LNCAP (cell line): Measurements from ENCODE around the gene SCIN.

Experiments
- TF ChIP-seq, protein P1 (sequence below): fragments of 450-650 bp; IDR thresholded peaks from 2 replicates; pipeline ENCODE4 v1.5.1; 2017; ENCODE audit warnings: mild to moderate bottlenecking

The SCIN gene

DNA sequence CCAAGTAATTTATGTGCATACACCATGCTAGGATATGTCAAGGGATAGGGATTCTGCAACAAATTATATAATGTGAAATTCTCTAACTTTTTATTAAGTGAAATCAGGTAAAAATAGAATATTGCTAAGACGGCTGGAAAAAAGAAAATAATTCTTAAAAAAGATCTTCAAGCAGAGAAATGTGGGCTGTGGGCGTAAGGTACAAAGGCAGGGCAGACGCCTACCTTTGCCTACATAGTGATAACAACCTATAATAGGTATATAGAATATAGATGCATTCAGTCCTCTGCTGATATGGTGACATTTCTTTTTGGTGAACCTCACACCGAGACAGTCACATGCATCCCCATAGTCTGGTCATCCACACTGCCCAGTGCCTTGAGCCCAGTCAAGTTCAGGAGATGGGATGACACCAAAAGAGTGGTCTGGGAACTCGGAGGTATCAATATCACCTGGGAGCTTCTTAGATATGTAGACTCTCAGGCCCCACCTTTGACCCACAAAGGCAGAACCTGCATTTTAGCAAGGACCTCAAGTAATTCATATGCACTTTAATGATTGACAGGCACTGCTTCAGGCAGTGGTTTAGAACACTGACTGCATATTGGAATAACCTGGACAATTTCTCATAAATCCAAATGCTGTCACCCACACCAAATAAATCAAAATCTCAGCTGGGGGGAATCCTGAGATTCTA is 59.4 kb downstream of the SCIN start:
- TF ChIP-seq, protein P1, sequence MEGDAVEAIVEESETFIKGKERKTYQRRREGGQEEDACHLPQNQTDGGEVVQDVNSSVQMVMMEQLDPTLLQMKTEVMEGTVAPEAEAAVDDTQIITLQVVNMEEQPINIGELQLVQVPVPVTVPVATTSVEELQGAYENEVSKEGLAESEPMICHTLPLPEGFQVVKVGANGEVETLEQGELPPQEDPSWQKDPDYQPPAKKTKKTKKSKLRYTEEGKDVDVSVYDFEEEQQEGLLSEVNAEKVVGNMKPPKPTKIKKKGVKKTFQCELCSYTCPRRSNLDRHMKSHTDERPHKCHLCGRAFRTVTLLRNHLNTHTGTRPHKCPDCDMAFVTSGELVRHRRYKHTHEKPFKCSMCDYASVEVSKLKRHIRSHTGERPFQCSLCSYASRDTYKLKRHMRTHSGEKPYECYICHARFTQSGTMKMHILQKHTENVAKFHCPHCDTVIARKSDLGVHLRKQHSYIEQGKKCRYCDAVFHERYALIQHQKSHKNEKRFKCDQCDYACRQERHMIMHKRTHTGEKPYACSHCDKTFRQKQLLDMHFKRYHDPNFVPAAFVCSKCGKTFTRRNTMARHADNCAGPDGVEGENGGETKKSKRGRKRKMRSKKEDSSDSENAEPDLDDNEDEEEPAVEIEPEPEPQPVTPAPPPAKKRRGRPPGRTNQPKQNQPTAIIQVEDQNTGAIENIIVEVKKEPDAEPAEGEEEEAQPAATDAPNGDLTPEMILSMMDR = no peak

DNA sequence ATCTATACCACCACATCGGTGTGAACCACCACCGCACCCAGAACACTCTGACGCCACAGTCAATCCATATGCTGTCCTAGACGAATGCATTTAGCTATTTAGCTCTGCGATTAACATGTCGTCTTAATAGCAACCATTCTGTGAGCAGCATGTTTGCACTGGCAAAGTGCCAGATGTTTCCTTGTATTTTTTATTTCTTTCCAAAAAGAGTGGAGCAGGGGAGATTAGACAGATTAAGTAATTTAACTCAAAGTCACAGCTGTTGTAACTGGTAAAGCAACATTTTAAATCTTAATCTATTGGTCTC is 59.9 kb downstream of the SCIN start:
- TF ChIP-seq, protein P1 = no peak

DNA sequence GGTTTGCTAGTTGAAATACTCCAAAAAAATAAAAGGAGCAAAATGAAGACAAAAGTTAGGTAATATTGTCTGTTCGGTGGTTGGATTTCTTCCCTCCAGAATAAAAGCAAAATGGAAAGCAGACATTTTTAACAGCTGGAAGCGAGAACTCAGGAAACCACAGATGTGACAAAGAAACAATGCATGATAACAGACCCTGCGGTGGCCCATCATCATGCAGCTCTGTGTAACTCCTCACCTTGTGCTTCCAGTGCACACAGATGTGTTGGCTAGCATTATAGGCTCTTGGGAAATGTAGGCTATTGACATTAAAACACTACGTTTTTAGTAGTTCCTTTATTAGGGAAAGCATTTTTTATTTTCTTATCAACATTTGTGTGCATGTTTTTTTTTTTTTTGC is 63.1 kb downstream of the SCIN start:
- TF ChIP-seq, protein P1 = no peak

DNA sequence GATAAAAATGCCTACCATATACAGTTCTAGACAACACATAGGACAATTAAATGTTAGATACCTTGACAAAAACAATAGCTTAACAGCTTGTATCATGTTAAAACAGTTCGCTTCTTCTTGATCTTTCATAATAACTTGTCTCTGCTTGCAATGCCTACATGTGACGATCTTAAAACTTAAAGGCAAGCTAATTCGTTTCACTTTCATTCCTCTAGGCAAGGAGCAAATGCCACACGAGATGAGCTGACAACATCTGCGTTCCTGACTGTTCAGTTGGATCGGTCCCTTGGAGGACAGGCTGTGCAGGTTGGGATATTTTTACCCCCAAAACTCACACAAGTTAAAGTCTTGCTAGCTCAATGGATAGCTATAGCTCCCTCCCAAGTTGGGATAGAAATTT is 65.3 kb downstream of the SCIN start:
- TF ChIP-seq, protein P1 = no peak

DNA sequence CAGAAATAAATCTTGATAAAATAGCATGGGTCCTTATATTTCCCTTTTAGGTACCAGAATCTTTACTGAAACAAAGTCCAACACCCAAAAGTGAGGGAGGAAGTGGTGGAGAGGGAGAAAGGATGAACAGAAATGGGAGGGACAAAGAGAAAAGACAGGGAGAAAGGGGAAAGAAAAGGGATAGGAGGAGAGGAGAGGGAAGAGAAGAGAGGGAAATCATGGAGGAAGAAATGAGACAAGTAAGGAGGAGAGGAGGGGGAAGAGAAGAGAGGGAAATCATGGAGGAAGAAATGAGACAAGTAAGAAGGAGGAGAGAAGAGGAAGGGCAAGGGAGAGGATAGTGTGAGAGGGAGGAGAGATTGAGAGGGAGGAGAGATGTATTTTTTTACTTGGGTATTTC is 66.8 kb downstream of the SCIN start:
- TF ChIP-seq, protein P1 = no peak

DNA sequence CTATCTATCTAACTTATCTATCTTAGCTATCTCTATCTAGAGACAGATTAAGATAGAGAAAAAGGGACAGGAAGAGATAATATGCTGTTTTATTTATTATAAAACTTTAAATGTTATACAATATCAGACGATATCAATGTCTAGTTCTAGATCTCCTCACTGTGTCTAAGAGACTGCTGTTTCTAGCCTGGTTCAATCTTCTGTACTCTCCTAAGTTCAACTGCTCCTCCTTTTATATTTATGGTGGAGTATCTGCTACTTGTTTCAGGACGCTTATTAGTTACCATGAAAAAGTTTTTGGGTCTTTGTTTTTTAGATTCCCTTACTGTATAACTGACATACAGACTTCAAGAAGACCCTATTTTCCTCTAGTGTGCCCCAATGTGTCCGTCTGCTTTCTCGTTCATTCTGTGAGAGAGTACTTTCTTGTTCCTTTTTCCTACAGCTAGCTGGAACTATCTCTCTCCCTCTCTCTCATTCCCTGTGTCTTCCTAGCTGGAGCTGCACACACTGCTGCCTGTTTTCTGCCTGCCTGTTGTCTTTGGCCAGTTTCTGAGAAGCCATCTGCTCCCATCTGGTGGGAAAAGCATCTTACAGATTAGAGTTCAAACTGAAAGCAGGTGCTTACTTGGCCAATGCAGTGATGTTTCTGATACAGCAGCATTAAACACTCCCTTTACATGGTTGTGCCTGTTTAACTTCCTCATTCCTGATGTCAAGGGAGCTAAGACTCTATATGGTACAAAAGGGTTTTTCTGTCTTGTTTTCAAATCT is 67.5 kb downstream of the SCIN start:
- TF ChIP-seq, protein P1 = no peak

DNA sequence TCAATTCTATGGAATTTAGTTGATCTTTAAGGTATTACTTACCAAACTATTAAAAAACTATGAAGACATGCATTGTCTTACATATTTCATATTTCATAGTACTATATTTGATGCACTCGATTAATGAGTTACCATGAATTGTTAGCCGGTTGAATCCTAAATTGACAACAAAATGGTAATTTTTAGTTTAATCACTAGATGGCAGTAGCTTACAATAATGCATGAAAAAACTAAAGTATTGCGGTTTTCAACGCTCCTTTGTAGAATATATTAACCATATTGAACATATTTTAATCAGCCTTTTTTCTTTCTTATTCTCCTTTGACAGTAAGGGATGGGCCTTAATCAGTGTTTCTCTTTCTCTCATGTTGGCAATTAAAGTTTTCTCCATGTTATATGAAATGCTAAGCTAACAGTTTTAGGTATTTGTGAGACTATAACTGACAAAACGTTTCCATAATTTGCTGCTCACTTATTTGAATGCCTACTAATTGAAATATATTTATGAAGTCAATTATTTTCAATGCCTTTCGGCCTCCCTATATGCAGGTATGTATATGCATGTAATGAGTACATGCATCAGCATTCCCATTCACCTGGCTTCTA is 68.4 kb downstream of the SCIN start:
- TF ChIP-seq, protein P1 = peak; percentile 65
